Measurements from ENCODE around the gene FBXW11.

GRCh38 chr5:171926311-171926710, 80.1 kb downstream of the FBXW11 start:
- TF ChIP-seq CTBP1 (IDR thresholded peaks at IDR 0.05; ENCODE audit: borderline replicate concordance), result no peak
- no peak for TF ChIP-seq PKNOX1 (IDR thresholded peaks at IDR 0.05)
- TF ChIP-seq FOXA1 (IDR thresholded peaks at IDR 0.05), result no peak
- no peak for TF ChIP-seq FOXK2 (IDR thresholded peaks at IDR 0.05)
